SH-SY5Y (cell line): Measurements from ENCODE around the gene HNRNPH1.
A peak's percentile ranks its signal among the peaks of the same experiment; 100 is the strongest.

ENCODE experiments used
- GATA2 ChIP-seq: IDR thresholded peaks from 2 replicates; pipeline ENCODE4 v1.6.1; 2011; ENCODE audit warnings: mild to moderate bottlenecking, low read depth, low read length
- GATA3 ChIP-seq: IDR thresholded peaks from 2 replicates; pipeline ENCODE4 v1.6.1; 2011; ENCODE audit warnings: low read depth, mild to moderate bottlenecking, low read length, moderate library complexity

The HNRNPH1 gene, protein sequence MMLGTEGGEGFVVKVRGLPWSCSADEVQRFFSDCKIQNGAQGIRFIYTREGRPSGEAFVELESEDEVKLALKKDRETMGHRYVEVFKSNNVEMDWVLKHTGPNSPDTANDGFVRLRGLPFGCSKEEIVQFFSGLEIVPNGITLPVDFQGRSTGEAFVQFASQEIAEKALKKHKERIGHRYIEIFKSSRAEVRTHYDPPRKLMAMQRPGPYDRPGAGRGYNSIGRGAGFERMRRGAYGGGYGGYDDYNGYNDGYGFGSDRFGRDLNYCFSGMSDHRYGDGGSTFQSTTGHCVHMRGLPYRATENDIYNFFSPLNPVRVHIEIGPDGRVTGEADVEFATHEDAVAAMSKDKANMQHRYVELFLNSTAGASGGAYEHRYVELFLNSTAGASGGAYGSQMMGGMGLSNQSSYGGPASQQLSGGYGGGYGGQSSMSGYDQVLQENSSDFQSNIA

GRCh38 chr5:179623003-179623905 is at the start of gene HNRNPH1:
Gene HNRNPH1 (minus strand): TSS chr5:179623671. CDS start chr5:179623133, 538 bp downstream.
- no peak for TF ChIP-seq GATA3
- peak; percentile 12; the same call in 1 of the 2 replicates for TF ChIP-seq GATA2

GRCh38 chr5:179668391-179668790 is 44.9 kb upstream of the HNRNPH1 start:
- TF ChIP-seq GATA3: no peak
- TF ChIP-seq GATA2: no peak

GRCh38 chr5:179648410-179648809 is 24.9 kb upstream of the HNRNPH1 start:
- no peak for TF ChIP-seq GATA2
- TF ChIP-seq GATA3: no peak

DNA sequence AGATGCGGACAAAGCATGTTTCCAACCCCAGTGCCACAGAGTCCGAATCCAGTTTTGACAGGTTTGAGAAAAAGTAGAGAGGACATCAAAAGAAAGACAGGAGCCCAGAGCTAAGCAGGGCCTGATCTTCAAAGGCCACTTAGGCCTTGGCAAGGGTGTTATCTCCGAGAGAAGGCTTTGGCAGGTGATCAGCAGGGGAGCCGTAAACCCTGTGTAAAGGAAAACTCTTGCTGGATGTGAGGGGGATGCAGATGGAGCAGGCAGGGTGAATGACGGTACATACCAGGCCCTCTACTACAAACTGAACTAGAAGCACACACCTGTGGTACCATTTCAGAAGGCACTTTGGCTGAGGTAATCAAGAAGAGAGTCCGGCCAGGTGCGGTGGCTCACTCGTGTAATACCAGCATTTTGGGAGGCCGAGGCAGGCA is 1.4 kb upstream of the HNRNPH1 start:
- TF ChIP-seq GATA3: no peak
- TF ChIP-seq GATA2: no peak

DNA sequence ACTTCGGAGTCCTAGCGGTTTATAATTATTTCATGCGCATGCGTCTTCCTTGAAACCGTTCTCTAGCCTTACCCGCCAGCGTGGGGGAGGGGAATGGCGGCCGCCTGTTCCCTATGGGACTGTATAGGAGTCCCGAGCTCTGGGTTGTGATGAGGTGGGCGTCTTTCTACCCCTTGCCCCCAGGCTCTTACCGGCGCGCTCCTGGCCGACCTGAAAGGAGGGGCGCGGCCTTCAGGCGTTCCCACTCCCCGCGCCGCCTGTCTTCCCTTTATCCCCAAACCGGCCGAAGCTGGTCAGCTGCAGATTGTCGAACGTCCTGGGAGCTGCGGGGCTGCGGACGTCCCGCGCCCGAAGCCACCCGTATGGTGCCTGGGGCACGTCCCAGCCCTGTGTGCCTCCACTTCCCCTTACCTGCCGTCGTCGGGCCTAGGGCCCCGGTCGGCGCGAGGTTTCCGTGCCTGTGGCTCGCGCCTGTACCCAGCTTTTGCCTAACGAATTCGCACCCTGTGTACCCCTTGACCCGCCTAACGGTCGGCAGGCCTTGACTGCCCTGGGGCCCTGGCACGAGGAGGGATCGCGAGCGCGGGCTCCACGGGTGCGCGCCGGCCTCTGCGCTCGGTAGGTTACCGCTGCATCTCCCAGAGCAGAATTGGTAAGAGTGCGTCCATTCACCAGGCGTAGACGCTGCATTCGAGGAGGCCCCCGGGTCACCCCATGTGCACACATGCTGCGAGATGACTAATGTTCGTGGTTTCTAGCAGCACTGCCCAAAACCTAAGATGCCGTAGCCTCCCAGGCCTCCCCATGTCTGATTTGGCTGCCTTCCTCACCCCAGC is 653 bp upstream of the HNRNPH1 start:
- TF ChIP-seq GATA2 (no peak), GATA3 (no peak)

DNA sequence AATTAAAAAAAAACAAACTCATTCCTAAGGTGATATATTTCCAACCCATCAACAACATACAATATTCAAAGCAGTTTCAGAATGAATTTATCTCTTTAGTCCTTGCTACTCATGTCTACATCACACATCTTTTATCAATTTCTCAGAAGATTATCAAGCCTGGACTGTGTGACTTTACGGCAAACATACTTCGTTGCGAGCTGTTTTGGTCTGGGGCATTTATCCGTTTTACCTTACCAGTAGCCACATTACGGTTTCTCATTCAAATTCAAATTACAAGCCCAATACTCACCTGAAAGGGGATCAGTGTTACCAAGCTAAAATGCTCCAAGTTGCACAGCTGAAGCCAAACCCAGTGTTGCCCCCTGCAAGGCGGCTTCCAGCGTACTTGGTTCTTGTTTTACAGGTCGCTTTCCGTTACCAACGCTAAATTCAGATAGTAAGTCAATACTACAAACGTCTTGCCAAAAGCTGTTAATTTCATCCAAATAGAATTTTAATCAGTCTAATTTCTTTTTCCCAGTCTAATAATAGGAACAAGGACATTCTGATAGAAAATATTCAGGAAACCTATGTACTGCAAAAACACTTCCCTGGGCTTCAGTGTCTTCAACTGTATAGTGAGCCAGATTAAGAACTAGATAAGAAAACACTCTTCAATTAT is 1.8 kb downstream of the HNRNPH1 start:
- TF ChIP-seq GATA2: no peak
- peak; percentile 46; the same call in 1 of the 2 replicates for TF ChIP-seq GATA3

- TF ChIP-seq GATA2: no peak
- no peak for TF ChIP-seq GATA3
Measured at GRCh38 chr5:179620703-179621350, 2.6 kb downstream of the HNRNPH1 start.

DNA sequence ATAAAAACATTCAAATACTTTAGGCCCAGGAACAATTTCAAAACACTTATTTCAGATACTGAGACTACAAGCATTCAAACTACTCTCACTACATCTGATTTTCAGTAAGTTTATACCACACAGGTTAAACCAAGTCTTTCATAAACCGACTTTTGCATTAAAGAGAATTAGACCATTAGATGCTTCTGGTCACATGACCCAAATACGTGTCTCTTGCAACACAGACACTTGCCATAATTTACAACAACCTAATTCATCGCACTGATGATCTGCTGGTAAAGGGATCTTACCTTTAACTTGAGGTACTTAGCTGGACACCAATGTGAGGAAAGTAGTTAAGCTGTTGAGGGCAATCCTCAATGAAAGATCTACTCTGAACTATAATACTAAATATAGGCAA is 3.2 kb downstream of the HNRNPH1 start:
- TF ChIP-seq GATA3: no peak
- TF ChIP-seq GATA2: no peak

- TF ChIP-seq GATA2: no peak
- TF ChIP-seq GATA3: no peak
Measured at GRCh38 chr5:179619776-179620175, 3.7 kb downstream of the HNRNPH1 start.

- no peak for TF ChIP-seq GATA2
- no peak for TF ChIP-seq GATA3
Measured at GRCh38 chr5:179618923-179619554, 4.4 kb downstream of the HNRNPH1 start.

- TF ChIP-seq GATA2 (no peak), GATA3 (no peak)
Measured at GRCh38 chr5:179617930-179618329, 5.5 kb downstream of the HNRNPH1 start.

DNA sequence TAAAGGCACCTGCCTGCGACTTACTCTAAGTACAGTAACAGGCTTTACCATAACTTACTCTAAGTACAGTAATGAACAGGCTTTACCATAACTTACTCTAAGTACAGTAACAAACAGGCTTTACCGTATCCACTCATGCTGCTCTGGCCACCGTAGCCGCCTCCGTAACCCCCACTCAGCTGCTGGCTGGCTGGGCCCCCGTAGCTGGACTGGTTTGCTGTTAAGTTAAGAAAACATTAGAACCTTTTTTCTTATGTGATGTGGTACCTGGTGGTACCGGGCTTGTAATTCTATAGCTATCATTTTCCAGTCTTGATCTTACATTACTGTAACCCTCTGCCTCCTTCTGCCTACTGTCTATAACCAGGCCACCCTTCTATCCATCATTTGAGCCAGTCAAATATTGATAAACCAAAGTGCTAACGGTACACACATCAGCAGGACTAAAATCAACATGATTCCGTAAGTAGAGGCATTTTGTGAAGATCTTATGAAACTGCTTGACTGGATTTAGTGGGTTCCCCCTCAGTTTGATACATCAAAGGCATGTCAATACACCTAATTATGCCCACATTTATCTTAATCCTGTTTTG is 7.4 kb downstream of the HNRNPH1 start:
- TF ChIP-seq GATA3 (no peak), GATA2 (no peak)

- TF ChIP-seq GATA2 (no peak), GATA3 (no peak)
Measured at GRCh38 chr5:179615203-179615602, 8.3 kb downstream of the HNRNPH1 start.
